Measurements from ENCODE around the gene KLK6. TPM values are rescaled to one million over a fixed set of nuclear protein-coding genes. Genes with fewer than 3 reads are reported as not detected.

The KLK6 gene
- total and polyA plus RNA-seq, 8 donors: 4.5 TPM; not detected in 7

GRCh38 chr19:50949861-50950260 lies 19.5 kb downstream of the KLK6 start:
- H3K4me1 ChIP-seq: no peaks in the 10 kb centered on the region
- 52 to 68% (median 55%) methylated on average over 14 to 19 of the region's 19 CpGs for WGBS, 5 donors
- no peak for TF ChIP-seq POLR2A (IDR thresholded peaks at IDR 0.05)
- no peak for TF ChIP-seq POLR2AphosphoS5 (IDR thresholded peaks at IDR 0.05)
- no peak for TF ChIP-seq EP300 (IDR thresholded peaks at IDR 0.05)
- no peak for TF ChIP-seq CTCF (IDR thresholded peaks at IDR 0.05)
- peaks cover 0 to 44% (median 7%) of the 10 kb centered on the region in 3 donors for H3K27me3 ChIP-seq
- no peaks in the 10 kb centered on the region for H3K36me3 ChIP-seq
- no peak overlapping the region for H3K27ac ChIP-seq
- H3K9me3 ChIP-seq: no peaks in the 10 kb centered on the region
- no peak for DNase-seq
- intact Hi-C loops (cut with DNase I; ENCODE audit: low total_unique reads): no loop called here
- no peak overlapping the region for H3K4me3 ChIP-seq

GRCh38 chr19:50947123-50947522 lies 22.3 kb downstream of the KLK6 start:
- H3K9me3 ChIP-seq: peaks cover 0 to 3% (median 0%) of the 10 kb centered on the region in 4 donors
- H3K27ac ChIP-seq: no peak overlapping the region
- H3K36me3 ChIP-seq: no peaks in the 10 kb centered on the region
- no peak overlapping the region for H3K4me3 ChIP-seq
- DNase-seq: no peak
- peaks cover 0 to 29% (median under 1%) of the 10 kb centered on the region in 3 donors for H3K27me3 ChIP-seq
- intact Hi-C loops (cut with DNase I; ENCODE audit: low total_unique reads): no loop called here
- H3K4me1 ChIP-seq: no peaks in the 10 kb centered on the region
- WGBS, 5 donors: 78 to 84% (median 80%) methylated on average over 4 of the region's 4 CpGs
- TF ChIP-seq POLR2A (IDR thresholded peaks at IDR 0.05) (no peak), CTCF (IDR thresholded peaks at IDR 0.05) (no peak), POLR2AphosphoS5 (IDR thresholded peaks at IDR 0.05) (no peak), EP300 (IDR thresholded peaks at IDR 0.05) (no peak)

- Histone ChIP-seq H3K9me3 (peaks cover 0 to 9% (median 1%) of the 10 kb centered on the region in 4 donors), H3K4me1 (no peaks in the 10 kb centered on the region), H3K36me3 (no peaks in the 10 kb centered on the region), H3K27me3 (peaks cover 0 to 14% (median 0%) of the 10 kb centered on the region in 3 donors), H3K4me3 (no peak overlapping the region), H3K27ac (no peak overlapping the region)
- WGBS, 5 donors: 63 to 71% (median 65%) methylated on average over 4 of the region's 4 CpGs
- intact Hi-C loops (cut with DNase I; ENCODE audit: low total_unique reads): no loop called here
- TF ChIP-seq CTCF (IDR thresholded peaks at IDR 0.05): no peak
- no peak for TF ChIP-seq POLR2A (IDR thresholded peaks at IDR 0.05)
- no peak for TF ChIP-seq EP300 (IDR thresholded peaks at IDR 0.05)
- no peak for TF ChIP-seq POLR2AphosphoS5 (IDR thresholded peaks at IDR 0.05)
- no peak for DNase-seq
Observed at GRCh38 chr19:50944795-50945194, 24.6 kb downstream of the KLK6 start.

- peaks cover 0 to 16% (median 0%) of the 10 kb centered on the region in 3 donors for H3K27me3 ChIP-seq
- DNase-seq: no peak
- no peak overlapping the region for H3K27ac ChIP-seq
- H3K36me3 ChIP-seq: no peaks in the 10 kb centered on the region
- H3K9me3 ChIP-seq: peaks cover 0 to 13% (median 8%) of the 10 kb centered on the region in 4 donors
- no peak overlapping the region for H3K4me3 ChIP-seq
- intact Hi-C loops (cut with DNase I; ENCODE audit: low total_unique reads): no loop called here
- TF ChIP-seq CTCF (IDR thresholded peaks at IDR 0.05): no peak
- TF ChIP-seq EP300 (IDR thresholded peaks at IDR 0.05): no peak
- no peak for TF ChIP-seq POLR2A (IDR thresholded peaks at IDR 0.05)
- TF ChIP-seq POLR2AphosphoS5 (IDR thresholded peaks at IDR 0.05): no peak
- 78 to 84% (median 80%) methylated on average over 10 of the region's 10 CpGs for WGBS, 5 donors
- no peaks in the 10 kb centered on the region for H3K4me1 ChIP-seq
Observed at GRCh38 chr19:50943074-50943828, 26.1 kb downstream of the KLK6 start.
